PFSK-1 (cell line): ENCODE results near the gene SPEG.

Experiments
- FOXP2 ChIP-seq: optimal IDR thresholded peaks from 2 replicates; pipeline ENCODE3; 2011; ENCODE audit warnings: borderline replicate concordance, control low read depth, inconsistent platforms; ENCODE audit not compliant: insufficient read depth; ENCODE audit errors: extremely low read length, extremely low read depth
- POLR2AphosphoS5 ChIP-seq: IDR thresholded peaks from 2 replicates; pipeline ENCODE4 v1.6.1; 2012; ENCODE audit warnings: low read depth, mild to moderate bottlenecking, control low read depth, low read length, moderate library complexity
- REST ChIP-seq, 2 experiments: IDR thresholded peaks; 2 replicates each; pipeline versions ENCODE4 v1.6.1 to v1.8.0; 2011 to 2012; ENCODE audit warnings: low read depth in 2 of 2, low read length in 2 of 2, control low read depth in 1 of 2, inconsistent platforms in 1 of 2, mild to moderate bottlenecking in 1 of 2, moderate library complexity in 1 of 2; ENCODE audit not compliant: insufficient read depth in 1 of 2
- SIN3A ChIP-seq: IDR thresholded peaks from 2 replicates; pipeline ENCODE4 v1.6.1; 2012; ENCODE audit warnings: mild to moderate bottlenecking, low read length, moderate library complexity, borderline replicate concordance; ENCODE audit not compliant: insufficient read depth
- TAF1 ChIP-seq: IDR thresholded peaks from 2 replicates; pipeline ENCODE4 v1.6.1; 2012; ENCODE audit warnings: low read length, control low read depth, borderline replicate concordance; ENCODE audit not compliant: insufficient read depth

SPEG gene

GRCh38 chr2:219539926-219540678 lies 105.5 kb downstream of the SPEG start:
- TF ChIP-seq POLR2AphosphoS5 (no peak), FOXP2 (no peak)

GRCh38 chr2:219540784-219541504 lies 106.3 kb downstream of the SPEG start:
- TF ChIP-seq POLR2AphosphoS5, result no peak
- no peak for TF ChIP-seq TAF1
- TF ChIP-seq REST (IDR thresholded peaks at IDR 0.05; ENCODE audit: insufficient read depth in 1 of 2, low read depth in 2 of 2, low read length in 2 of 2), result no peak
- no peak for TF ChIP-seq SIN3A
- no peak for TF ChIP-seq FOXP2

GRCh38 chr2:219541611-219542180 lies 107.1 kb downstream of the SPEG start:
- no peak for TF ChIP-seq POLR2AphosphoS5
- peak; percentile 65 for TF ChIP-seq FOXP2

- TF ChIP-seq FOXP2 (no peak), REST (IDR thresholded peaks at IDR 0.05; ENCODE audit: insufficient read depth in 1 of 2, low read depth in 2 of 2, low read length in 2 of 2) (no peak), SIN3A (no peak), TAF1 (no peak), POLR2AphosphoS5 (no peak)
These were observed 108.4 kb downstream of the SPEG start for GRCh38 chr2:219542931-219543595.

DNA sequence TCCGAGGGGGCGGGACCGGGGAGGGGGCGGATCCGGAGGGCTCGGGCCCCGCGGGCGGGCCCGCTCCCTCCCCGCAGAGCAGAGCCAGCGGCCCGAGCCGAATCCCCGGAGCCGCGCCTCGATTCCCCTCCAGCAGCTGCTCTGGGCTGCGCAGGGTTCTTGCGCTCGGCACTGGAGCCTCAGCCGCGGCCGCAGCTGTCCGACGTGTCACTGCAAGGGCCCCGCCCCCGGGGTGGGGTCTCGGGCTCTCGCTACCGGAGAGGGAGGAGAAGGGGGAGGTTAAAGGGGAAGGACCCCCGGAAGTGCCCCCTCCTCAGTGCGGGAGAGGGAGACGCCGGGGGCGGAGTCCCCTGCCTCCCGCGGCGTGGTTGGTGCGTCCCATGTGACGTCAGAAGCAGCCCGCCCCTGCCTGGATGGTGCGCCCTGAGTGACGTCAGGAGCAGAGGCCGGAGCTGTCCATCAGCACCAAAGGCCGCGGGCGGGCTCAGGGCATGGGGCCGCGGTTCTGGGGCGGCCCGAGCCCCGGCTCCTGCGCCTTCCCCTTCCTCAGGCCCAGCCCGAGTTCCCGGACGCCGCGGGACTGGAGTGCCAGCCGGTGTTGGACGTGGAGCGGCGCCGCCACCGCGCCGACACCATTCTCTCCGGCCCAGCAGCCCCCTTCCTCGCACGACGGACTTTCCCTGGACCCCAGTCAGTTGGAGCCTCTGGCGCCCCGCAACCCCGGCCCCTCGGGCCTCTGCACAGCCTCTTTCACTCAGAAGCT lies 109.1 kb downstream of the SPEG start, which contains the start of the genes CHPF and TMEM198:
CHPF (minus strand) TSS at position 214 of the 763 bp plus-strand sequence. CDS start 271 bp downstream, outside the sequence.
TMEM198 (plus strand) TSS at position 433 of the 763 bp plus-strand sequence. CDS start 700 bp downstream, outside the sequence.
- TF ChIP-seq REST (IDR thresholded peaks at IDR 0.05; ENCODE audit: insufficient read depth in 1 of 2, low read depth in 2 of 2, low read length in 2 of 2) (peak; percentile 94 to 96), FOXP2 (peak; percentile 78), TAF1 (no peak), POLR2AphosphoS5 (peak; percentile 68; the same call in 1 of the 2 replicates)
